ENCODE data around the gene SMCO2.

Gene SMCO2

GRCh38 chr12:27523642-27524493 is 77.3 kb downstream of the SMCO2 start, which contains the start of gene PPFIBP1 (continued):
- TF ChIP-seq ZNF239 (tag by site-specific recombination; IDR thresholded peaks at IDR 0.05), result no peak
- no peak for TF ChIP-seq ZNF792 (tag by site-specific recombination; IDR thresholded peaks at IDR 0.05)
- TF ChIP-seq ZNF248 (tag by site-specific recombination; IDR thresholded peaks at IDR 0.05), result no peak
- peak; percentile 61; the same call in 1 of the 2 replicates for TF ChIP-seq KLF7 (tag by site-specific recombination; IDR thresholded peaks at IDR 0.05; ENCODE audit: borderline replicate concordance)
- TF ChIP-seq ZNF596 (tag by site-specific recombination; IDR thresholded peaks at IDR 0.05), result 0 out of 2 replicates have a peak, but pooled peaks have one; percentile 2
- no peak for TF ChIP-seq ZNF571 (tag by site-specific recombination; IDR thresholded peaks at IDR 0.05)
- TF ChIP-seq ZNF473 (tag by site-specific recombination; IDR thresholded peaks at IDR 0.05), result no peak
- no peak for TF ChIP-seq ZNF433 (tag by site-specific recombination; IDR thresholded peaks at IDR 0.05; ENCODE audit: low read depth)
- TF ChIP-seq ZNF501 (tag by site-specific recombination; IDR thresholded peaks at IDR 0.05), result peak; percentile 55; the same call in 1 of the 2 replicates
- no peak for TF ChIP-seq ZSCAN23 (tag by site-specific recombination; IDR thresholded peaks at IDR 0.05)
- TF ChIP-seq ZNF791 (tag by site-specific recombination; IDR thresholded peaks at IDR 0.05), result no peak
- TF ChIP-seq ZFHX2 (tag by site-specific recombination; conservative IDR thresholded peaks at IDR 0.05), result peak; percentile 57
- TF ChIP-seq ZNF654 (tag by site-specific recombination; IDR thresholded peaks at IDR 0.05; ENCODE audit: low read depth), result 0 out of 2 replicates have a peak, but pooled peaks have one; percentile 5
- TF ChIP-seq ZNF18 (tag by site-specific recombination; IDR thresholded peaks at IDR 0.05), result no peak
- no peak for TF ChIP-seq ZNF121 (tag by site-specific recombination; IDR thresholded peaks at IDR 0.05)
- TF ChIP-seq ZNF416 (tag by site-specific recombination; IDR thresholded peaks at IDR 0.05), result no peak
- no peak for TF ChIP-seq ZNF404 (tag by site-specific recombination; IDR thresholded peaks at IDR 0.05)
- no peak for TF ChIP-seq ZNF174 (tag by site-specific recombination; IDR thresholded peaks at IDR 0.05)
- TF ChIP-seq ELK4 (IDR thresholded peaks at IDR 0.05; ENCODE audit: borderline replicate concordance, low read depth, low read length), result no peak
- TF ChIP-seq ZNF555 (tag by site-specific recombination; conservative IDR thresholded peaks at IDR 0.05), result no peak
- TF ChIP-seq ZNF280C (tag by site-specific recombination; IDR thresholded peaks at IDR 0.05), result no peak
- peak; percentile 20; the same call in 1 of the 2 replicates for TF ChIP-seq GLI4 (tag by site-specific recombination; IDR thresholded peaks at IDR 0.05)
- no peak for TF ChIP-seq ZNF391 (tag by site-specific recombination; IDR thresholded peaks at IDR 0.05; ENCODE audit: borderline replicate concordance, low read depth)
- TF ChIP-seq ZNF155 (tag by site-specific recombination; IDR thresholded peaks at IDR 0.05), result no peak
- peak; percentile 92 for TF ChIP-seq SP2 (tag by site-specific recombination; IDR thresholded peaks at IDR 0.05)
- TF ChIP-seq ZFP69B (tag by site-specific recombination; IDR thresholded peaks at IDR 0.05), result no peak; the same call in none of the 2 replicates
- no peak for TF ChIP-seq KLF10 (tag by site-specific recombination; IDR thresholded peaks at IDR 0.05)
- no peak for TF ChIP-seq ZNF777 (tag by site-specific recombination; IDR thresholded peaks at IDR 0.05; ENCODE audit: borderline replicate concordance)
- no peak for TF ChIP-seq PRDM6 (tag by site-specific recombination; IDR thresholded peaks at IDR 0.05)
- TF ChIP-seq ZNF561 (tag by site-specific recombination; IDR thresholded peaks at IDR 0.05; ENCODE audit: borderline replicate concordance), result no peak; the same call in 1 of the 2 replicates
- no peak for TF ChIP-seq ZNF510 (tag by site-specific recombination; IDR thresholded peaks at IDR 0.05; ENCODE audit: insufficient replicate concordance)
- TF ChIP-seq ZNF692 (tag by site-specific recombination; IDR thresholded peaks at IDR 0.05), result peak; percentile 51; the same call in 1 of the 2 replicates
- peak; percentile 70 for TF ChIP-seq SP7 (tag by site-specific recombination; IDR thresholded peaks at IDR 0.05)

Measured in HEK293 (cell line).